GM19328 (cell line): ENCODE measurements around the gene BIRC3.

ENCODE experiments used
- ATAC-seq: cut with Tn5 transposase; IDR thresholded peaks from one replicate; pipeline ENCODE4 v1.9.1; 2021; ENCODE audit warnings: mild to moderate bottlenecking, moderate library complexity; ENCODE audit not compliant: unreplicated experiment

BIRC3 gene

GRCh38 chr11:102317099-102317767, at the start of gene BIRC3:
Gene BIRC3, plus strand, starts transcription at chr11:102317484. Its CDS starts 7,026 bp downstream, at chr11:102324510.
- ATAC-seq, result peak; percentile 76

GRCh38 chr11:102267609-102268008, 49.7 kb upstream of the BIRC3 start:
- ATAC-seq, result no peak

GRCh38 chr11:102268083-102268984, 49.0 kb upstream of the BIRC3 start:
- ATAC-seq, result peak; percentile 86

GRCh38 chr11:102268985-102269470, 48.3 kb upstream of the BIRC3 start:
- peak; percentile 2 for ATAC-seq

- ATAC-seq, result no peak
Observed at GRCh38 chr11:102269927-102270326, 47.4 kb upstream of the BIRC3 start.

- no peak for ATAC-seq
Observed at GRCh38 chr11:102272047-102272824, 45.0 kb upstream of the BIRC3 start.

GRCh38 chr11:102274628-102275027, 42.7 kb upstream of the BIRC3 start:
- ATAC-seq, result no peak

GRCh38 chr11:102276362-102276761, 40.9 kb upstream of the BIRC3 start:
- ATAC-seq, result no peak

GRCh38 chr11:102276783-102277182, 40.5 kb upstream of the BIRC3 start:
- ATAC-seq, result no peak

GRCh38 chr11:102279641-102280170, 37.6 kb upstream of the BIRC3 start:
- ATAC-seq, result peak; percentile 88

- ATAC-seq, result no peak
Observed at GRCh38 chr11:102280245-102280833, 36.9 kb upstream of the BIRC3 start.

GRCh38 chr11:102283116-102283485, 34.2 kb upstream of the BIRC3 start:
- no peak for ATAC-seq

GRCh38 chr11:102284008-102284407, 33.3 kb upstream of the BIRC3 start:
- no peak for ATAC-seq

GRCh38 chr11:102286292-102286691, 31.0 kb upstream of the BIRC3 start:
- ATAC-seq, result no peak

- peak; percentile 81 for ATAC-seq
Observed at GRCh38 chr11:102287964-102288724, 29.1 kb upstream of the BIRC3 start.

- ATAC-seq, result no peak
Observed at GRCh38 chr11:102288725-102289083, 28.6 kb upstream of the BIRC3 start.

GRCh38 chr11:102289592-102289991, 27.7 kb upstream of the BIRC3 start:
- no peak for ATAC-seq

GRCh38 chr11:102291831-102292230, 25.5 kb upstream of the BIRC3 start:
- no peak for ATAC-seq

GRCh38 chr11:102292933-102293332, 24.4 kb upstream of the BIRC3 start:
- no peak for ATAC-seq
